Measurements from ENCODE around the gene ADGRL3. TPM values are rescaled to one million over a fixed set of nuclear protein-coding genes. Genes with fewer than 3 reads are reported as not detected.
"Not testable (repeated sequence)": the region's sequence is repeated elsewhere in the genome, so short reads cannot be mapped to it uniquely, and the experiment has no call there.

ADGRL3 gene
- total RNA-seq, 2 experiments from 2014 or later, result not detected

- no peak overlapping the region for H2AFZ ChIP-seq (ENCODE audit: low read length)
- no peak overlapping the region for H3K27ac ChIP-seq (ENCODE audit: low read depth, low read length, poor library complexity, severe bottlenecking)
- intact Hi-C loops (cut with micrococcal nuclease; ENCODE audit: unreplicated experiment), result no loop called here
- no peak for DNase-seq (ENCODE audit: low spot score)
- BruUV-seq (replicated peaks), result no TSS peak
- TF ChIP-seq CTCF (conservative IDR thresholded peaks at IDR 0.05; ENCODE audit: low read length) (no peak), EZH2phosphoT487 (IDR thresholded peaks at IDR 0.05; ENCODE audit: borderline replicate concordance, low read depth, low read length) (no peak)
- no peaks in the 10 kb centered on the region for H4K20me1 ChIP-seq (ENCODE audit: insufficient read depth, low read length)
- H3K4me2 ChIP-seq (ENCODE audit: low read length), result no peak overlapping the region
- POLR2A ChIA-PET, result interaction anchor here (0.5 kb wide), 1 partner anchor 23 kb away, joined by 3 read pairs; no protein-coding TSS in a partner anchor
- no peaks in the 10 kb centered on the region for H3K79me2 ChIP-seq (ENCODE audit: insufficient read depth, low read depth, low read length)
- no peak overlapping the region for H3K4me3 ChIP-seq (ENCODE audit: low read depth, low read length, poor library complexity, severe bottlenecking)
- H3K9me2 ChIP-seq (ENCODE audit: insufficient read depth, low read length), result no peaks in the 10 kb centered on the region
- H3K36me3 ChIP-seq (ENCODE audit: insufficient read depth, low read length), result no peaks in the 10 kb centered on the region
- H3K9me3 ChIP-seq (ENCODE audit: low read length), result no peaks in the 10 kb centered on the region
- CTCF ChIA-PET (ENCODE audit: unreplicated experiment), result no interaction called here
- no peaks in the 10 kb centered on the region for H3K4me1 ChIP-seq (ENCODE audit: insufficient read depth, low read length, poor library complexity, severe bottlenecking)
These were observed 759.0 kb downstream of the ADGRL3 start for GRCh38 chr4:61959087-61959486.

DNA sequence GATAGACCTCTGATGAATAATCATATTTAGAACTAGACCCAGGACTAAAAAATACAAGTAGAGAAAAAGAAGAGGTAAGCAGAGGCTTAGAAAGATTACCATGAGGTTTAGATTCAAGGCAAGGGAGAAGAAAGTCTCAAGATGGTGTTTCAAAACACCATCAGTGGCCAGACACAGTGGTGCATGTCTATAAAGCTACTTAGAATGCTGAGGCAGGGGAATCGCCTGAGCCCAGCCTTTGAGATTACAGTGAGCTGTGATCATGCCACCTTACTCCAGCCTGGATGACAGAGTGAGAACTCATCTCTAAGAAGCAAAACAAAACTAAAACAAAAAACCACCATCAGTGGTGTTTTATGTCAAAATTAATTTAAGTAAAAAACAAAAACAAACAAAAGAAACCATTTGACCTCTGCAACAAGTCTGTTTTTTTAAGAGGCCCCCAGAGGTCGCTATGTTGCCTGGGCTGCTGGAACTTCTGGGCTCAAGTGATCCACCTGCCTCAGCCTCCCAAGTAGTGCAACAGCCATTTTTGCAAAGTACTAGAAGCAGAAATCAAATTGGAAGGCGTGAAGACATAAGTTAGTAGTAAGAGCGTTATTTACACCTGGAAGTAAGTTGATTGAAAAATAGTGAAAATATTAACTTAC is 784.3 kb downstream of the ADGRL3 start:
- intact Hi-C loops (cut with micrococcal nuclease; ENCODE audit: unreplicated experiment), result no loop called here
- POLR2A ChIA-PET, result no interaction called here
- Histone ChIP-seq H3K4me3 (ENCODE audit: low read depth, low read length, poor library complexity, severe bottlenecking) (no peak overlapping the region), H3K9me3 (ENCODE audit: low read length) (0 out of 2 replicates have a peak, but pooled peaks cover 3% of the 10 kb centered on the region), H3K9me2 (ENCODE audit: insufficient read depth, low read length) (no peaks in the 10 kb centered on the region), H2AFZ (ENCODE audit: low read length) (no peak overlapping the region), H3K36me3 (ENCODE audit: insufficient read depth, low read length) (no peaks in the 10 kb centered on the region), H3K27ac (ENCODE audit: low read depth, low read length, poor library complexity, severe bottlenecking) (no peak overlapping the region), H3K4me2 (ENCODE audit: low read length) (no peak overlapping the region), H4K20me1 (ENCODE audit: insufficient read depth, low read length) (no peaks in the 10 kb centered on the region), H3K4me1 (ENCODE audit: insufficient read depth, low read length, poor library complexity, severe bottlenecking) (no peaks in the 10 kb centered on the region), H3K79me2 (ENCODE audit: insufficient read depth, low read depth, low read length) (no peaks in the 10 kb centered on the region)
- no peak for TF ChIP-seq CTCF (conservative IDR thresholded peaks at IDR 0.05; ENCODE audit: low read length)
- TF ChIP-seq EZH2phosphoT487 (IDR thresholded peaks at IDR 0.05; ENCODE audit: borderline replicate concordance, low read depth, low read length), result no peak
- DNase-seq (ENCODE audit: low spot score), result no peak
- no TSS peak for BruUV-seq (replicated peaks)
- CTCF ChIA-PET (ENCODE audit: unreplicated experiment), result no interaction called here

- H3K9me2 ChIP-seq (ENCODE audit: insufficient read depth, low read length), result no peaks in the 10 kb centered on the region
- no peak for DNase-seq (ENCODE audit: low spot score)
- no peak overlapping the region for H3K4me3 ChIP-seq (ENCODE audit: low read depth, low read length, poor library complexity, severe bottlenecking)
- intact Hi-C loops (cut with micrococcal nuclease; ENCODE audit: unreplicated experiment), result no loop called here
- POLR2A ChIA-PET, result interaction anchor here (0.6 kb wide), 1 partner anchor 588 kb away, joined by 3 read pairs; no protein-coding TSS in a partner anchor
- no peak overlapping the region for H3K27ac ChIP-seq (ENCODE audit: low read depth, low read length, poor library complexity, severe bottlenecking)
- H3K79me2 ChIP-seq (ENCODE audit: insufficient read depth, low read depth, low read length), result no peaks in the 10 kb centered on the region
- H3K4me2 ChIP-seq (ENCODE audit: low read length), result no peak overlapping the region
- H3K36me3 ChIP-seq (ENCODE audit: insufficient read depth, low read length), result no peaks in the 10 kb centered on the region
- no peak overlapping the region for H2AFZ ChIP-seq (ENCODE audit: low read length)
- 0 out of 2 replicates have a peak, but pooled peaks cover 3% of the 10 kb centered on the region for H3K9me3 ChIP-seq (ENCODE audit: low read length)
- CTCF ChIA-PET (ENCODE audit: unreplicated experiment), result no interaction called here
- no peaks in the 10 kb centered on the region for H4K20me1 ChIP-seq (ENCODE audit: insufficient read depth, low read length)
- no peaks in the 10 kb centered on the region for H3K4me1 ChIP-seq (ENCODE audit: insufficient read depth, low read length, poor library complexity, severe bottlenecking)
- BruUV-seq (replicated peaks), result no TSS peak
- TF ChIP-seq EZH2phosphoT487 (IDR thresholded peaks at IDR 0.05; ENCODE audit: borderline replicate concordance, low read depth, low read length) (no peak), CTCF (conservative IDR thresholded peaks at IDR 0.05; ENCODE audit: low read length) (no peak)
These were observed 785.3 kb downstream of the ADGRL3 start for GRCh38 chr4:61985426-61985825.

DNA sequence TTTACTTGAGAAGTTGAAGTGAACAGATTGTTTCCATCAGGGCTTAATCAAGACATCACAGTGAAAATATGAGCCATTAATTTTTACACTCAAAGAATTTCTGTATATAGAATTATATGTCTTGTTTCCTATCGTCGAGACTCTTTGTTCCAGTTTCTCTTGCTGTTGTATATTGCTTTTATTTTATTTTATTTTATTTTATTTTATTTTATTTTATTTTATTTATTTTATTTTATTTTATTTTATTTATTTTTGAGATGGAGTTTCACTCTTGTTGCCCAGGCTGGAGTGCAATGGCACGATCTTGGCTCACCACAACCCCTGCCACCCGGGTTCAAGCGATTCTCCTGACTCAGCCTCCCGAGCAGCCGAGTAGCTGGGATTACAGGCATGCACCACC is 786.8 kb downstream of the ADGRL3 start:
- POLR2A ChIA-PET; BruUV-seq (replicated peaks): not testable (repeated sequence)

More for the DNA sequence above, 786.8 kb downstream of the ADGRL3 start:
- H3K9me3 ChIP-seq (ENCODE audit: low read length); H4K20me1 ChIP-seq (ENCODE audit: insufficient read depth, low read length); H3K79me2 ChIP-seq (ENCODE audit: insufficient read depth, low read depth, low read length); H3K4me2 ChIP-seq (ENCODE audit: low read length); H3K4me1 ChIP-seq (ENCODE audit: insufficient read depth, low read length, poor library complexity, severe bottlenecking); H3K9me2 ChIP-seq (ENCODE audit: insufficient read depth, low read length); H3K36me3 ChIP-seq (ENCODE audit: insufficient read depth, low read length); CTCF ChIA-PET (ENCODE audit: unreplicated experiment); H3K27ac ChIP-seq (ENCODE audit: low read depth, low read length, poor library complexity, severe bottlenecking); H3K4me3 ChIP-seq (ENCODE audit: low read depth, low read length, poor library complexity, severe bottlenecking); H2AFZ ChIP-seq (ENCODE audit: low read length); DNase-seq (ENCODE audit: low spot score); intact Hi-C loops (cut with micrococcal nuclease; ENCODE audit: unreplicated experiment): not testable (repeated sequence)

All from OCI-LY7 (cell line).